CD14-positive monocyte (primary cell): Measurements from ENCODE around the gene MIPEP. TPM values are rescaled to one million over a fixed set of nuclear protein-coding genes. Genes with fewer than 3 reads are reported as not detected.

Source experiments
- DNase-seq, 3 donors: peaks; one replicate each; pipeline ENCODE4 v3.0.0-alpha.2; 2011 to 2022
- H2AFZ ChIP-seq: 2 replicates; pipeline ENCODE4 v1.6.0; 2012; ENCODE audit warnings: mild to moderate bottlenecking, low read depth, low read length, inconsistent platforms; ENCODE audit not compliant: insufficient read depth, poor library complexity, severe bottlenecking
- H3K27ac ChIP-seq, 2 donors: 1 replicate in 1 of 2; 2 replicates in 1 of 2; pipeline ENCODE4 v1.5.1; 2012 to 2013; ENCODE audit warnings: low read length in 2 of 2, control low read depth in 1 of 2, inconsistent platforms in 1 of 2, low read depth in 1 of 2, mild to moderate bottlenecking in 1 of 2
- H3K27me3 ChIP-seq, 2 donors: one replicate each; pipeline versions ENCODE4 v1.6.0 to v1.6.1; 2011 to 2013; ENCODE audit warnings: low read length in 2 of 2; ENCODE audit not compliant: control insufficient read depth in 2 of 2, insufficient read depth in 2 of 2
- H3K36me3 ChIP-seq, 2 donors: replicated peaks in 1 of 2; 1 replicate in 1 of 2; 2 replicates in 1 of 2; pipeline versions ENCODE4 v1.5.1 to v1.6.1; 2012 to 2013; ENCODE audit warnings: low read length in 2 of 2, control low read depth in 1 of 2, inconsistent platforms in 1 of 2, mild to moderate bottlenecking in 1 of 2; ENCODE audit not compliant: insufficient read depth in 2 of 2, control insufficient read depth in 1 of 2
- H3K4me1 ChIP-seq, 2 donors: 1 replicate in 1 of 2; 2 replicates in 1 of 2; pipeline versions ENCODE4 v1.5.1 to v1.6.1; 2012 to 2013; ENCODE audit warnings: low read length in 2 of 2, control low read depth in 1 of 2, inconsistent platforms in 1 of 2, mild to moderate bottlenecking in 1 of 2, moderate library complexity in 1 of 2; ENCODE audit not compliant: insufficient read depth in 2 of 2, control insufficient read depth in 1 of 2
- H3K4me2 ChIP-seq: replicated peaks from 2 replicates; pipeline ENCODE3; 2012; ENCODE audit warnings: low read length, moderate library complexity, mild to moderate bottlenecking; ENCODE audit not compliant: poor library complexity, severe bottlenecking; ENCODE audit errors: extremely low read depth
- H3K4me3 ChIP-seq, 3 experiments: fragments of 200-600 bp in 1 of 3; sonication (generic) in 1 of 3; replicated peaks in 1 of 3; 1 replicate in 2 of 3; 2 replicates in 1 of 3; pipeline ENCODE4 v1.5.1; 2011 to 2013; ENCODE audit warnings: low read length in 3 of 3, mild to moderate bottlenecking in 3 of 3, control low read depth in 2 of 3, low read depth in 2 of 3, inconsistent platforms in 1 of 3, moderate library complexity in 1 of 3
- H3K79me2 ChIP-seq: 2 replicates; pipeline ENCODE4 v1.6.0; 2012; ENCODE audit warnings: mild to moderate bottlenecking, control low read depth, inconsistent platforms, low read length, moderate library complexity; ENCODE audit not compliant: insufficient read depth
- H3K9ac ChIP-seq: 2 replicates; pipeline ENCODE4 v1.6.0; 2017; ENCODE audit warnings: low read length, mild to moderate bottlenecking; ENCODE audit not compliant: insufficient read depth, poor library complexity, severe bottlenecking
- H3K9me3 ChIP-seq, 2 donors: replicated peaks in 1 of 2; 1 replicate in 1 of 2; 2 replicates in 1 of 2; pipeline versions ENCODE4 v1.5.1 to v1.6.1; 2012 to 2013; ENCODE audit warnings: low read length in 2 of 2, control low read depth in 1 of 2; ENCODE audit not compliant: control insufficient read depth in 1 of 2, insufficient read depth in 1 of 2
- H4K20me1 ChIP-seq: 2 replicates; pipeline ENCODE4 v1.6.0; 2012; ENCODE audit warnings: mild to moderate bottlenecking, low read length, control low read depth, moderate library complexity; ENCODE audit not compliant: insufficient read depth
- H3K27ac Mint-ChIP-seq, 7 donors: one replicate each; pipeline ENCODE4 v1.8.0; 2020; ENCODE audit warnings: mild to moderate bottlenecking in 7 of 7, mixed read lengths in 7 of 7, moderate library complexity in 6 of 7, inconsistent platforms in 2 of 7
- H3K27me3 Mint-ChIP-seq, 3 donors: one replicate each; pipeline ENCODE4 v1.8.0; 2021 to 2022; ENCODE audit warnings: low read depth in 3 of 3, mild to moderate bottlenecking in 3 of 3, mixed read lengths in 3 of 3, moderate library complexity in 3 of 3, inconsistent platforms in 1 of 3
- H3K36me3 Mint-ChIP-seq, 2 donors: one replicate each; pipeline ENCODE4 v1.8.0; 2020; ENCODE audit warnings: mixed read lengths in 2 of 2, inconsistent platforms in 1 of 2, mild to moderate bottlenecking in 1 of 2
- H3K4me1 Mint-ChIP-seq: one replicate; pipeline ENCODE4 v1.8.0; 2020; ENCODE audit warnings: mild to moderate bottlenecking, mixed read lengths
- H3K4me3 Mint-ChIP-seq, 2 donors: one replicate each; pipeline ENCODE4 v1.8.0; 2020; ENCODE audit warnings: mild to moderate bottlenecking in 2 of 2, mixed read lengths in 2 of 2, moderate library complexity in 1 of 2
- H3K9me3 Mint-ChIP-seq, 7 donors: one replicate each; pipeline ENCODE4 v1.8.0; 2020 to 2022; ENCODE audit warnings: mixed read lengths in 7 of 7, mild to moderate bottlenecking in 6 of 7, moderate library complexity in 6 of 7, inconsistent platforms in 2 of 7
- CTCF ChIP-seq: fragments of 200-600 bp; IDR thresholded peaks from one replicate; pipeline ENCODE4 v1.8.0; 2022; ENCODE audit warnings: antibody characterized with exemption, mild to moderate bottlenecking
- WGBS: methylation state at CpG from one replicate; pipeline ENCODE4 v1.1.5; 2013; ENCODE audit warnings: missing lambda C conversion rate; ENCODE audit not compliant: insufficient coverage; 5-methylcytosine and 5-hydroxymethylcytosine counted together
- intact Hi-C, 2 donors: fragments of 100-400 bp; cut with micrococcal nuclease; formaldehyde crosslinking; loops; one replicate each; pipeline versions ENCODE4 v1.15.0 to v1.15.1; 2023
- polyA plus RNA-seq, 3 donors: library from polyadenylated mRNA; depleted of rRNA in 1 of 3; unstranded in 2 of 3; stranded (reverse) in 1 of 3; fragments of 300-500 nt in 2 of 3; fragments of >200 nt in 1 of 3; fragmentation: Illumina TruSeq in 2 of 3; gene quantifications; 1 replicate in 2 of 3; 2 replicates in 1 of 3; pipeline ENCODE4 v1.2.3, GENCODE V29; 2012 to 2021

MIPEP gene
- polyA plus RNA-seq, 3 donors = 1.2 to 9.9 (median 7.7) TPM

- DNase-seq = no peak
- H3K27ac Mint-ChIP-seq = no peak overlapping the region
- H3K36me3 ChIP-seq = no peaks in the 10 kb centered on the region
- 63% methylated on average over 3 of the region's 3 CpGs for WGBS
- no peaks in the 10 kb centered on the region for H3K79me2 ChIP-seq
- H3K4me2 ChIP-seq = no peak overlapping the region
- H4K20me1 ChIP-seq = no peaks in the 10 kb centered on the region
- TF ChIP-seq CTCF = no peak
- no peaks in the 10 kb centered on the region for H3K4me1 ChIP-seq
- H3K9me3 Mint-ChIP-seq = no peaks in the 10 kb centered on the region
- no peaks in the 10 kb centered on the region for H3K4me1 Mint-ChIP-seq
- peaks cover 0 to 3% of the 10 kb centered on the region in 2 donors for H3K36me3 Mint-ChIP-seq
- no peak overlapping the region for H2AFZ ChIP-seq
- H3K27me3 ChIP-seq = no peaks in the 10 kb centered on the region
- peaks cover 0 to 2% (median 1%) of the 10 kb centered on the region in 3 donors for H3K27me3 Mint-ChIP-seq
- H3K9ac ChIP-seq = no peak overlapping the region
- no peak overlapping the region for H3K27ac ChIP-seq
- no peak overlapping the region for H3K4me3 ChIP-seq
- no peaks in the 10 kb centered on the region for H3K9me3 ChIP-seq
- no peak overlapping the region for H3K4me3 Mint-ChIP-seq
- intact Hi-C loops = no loop called here
These were observed 77.7 kb downstream of the MIPEP start for GRCh38 chr13:23811366-23812062.

DNA sequence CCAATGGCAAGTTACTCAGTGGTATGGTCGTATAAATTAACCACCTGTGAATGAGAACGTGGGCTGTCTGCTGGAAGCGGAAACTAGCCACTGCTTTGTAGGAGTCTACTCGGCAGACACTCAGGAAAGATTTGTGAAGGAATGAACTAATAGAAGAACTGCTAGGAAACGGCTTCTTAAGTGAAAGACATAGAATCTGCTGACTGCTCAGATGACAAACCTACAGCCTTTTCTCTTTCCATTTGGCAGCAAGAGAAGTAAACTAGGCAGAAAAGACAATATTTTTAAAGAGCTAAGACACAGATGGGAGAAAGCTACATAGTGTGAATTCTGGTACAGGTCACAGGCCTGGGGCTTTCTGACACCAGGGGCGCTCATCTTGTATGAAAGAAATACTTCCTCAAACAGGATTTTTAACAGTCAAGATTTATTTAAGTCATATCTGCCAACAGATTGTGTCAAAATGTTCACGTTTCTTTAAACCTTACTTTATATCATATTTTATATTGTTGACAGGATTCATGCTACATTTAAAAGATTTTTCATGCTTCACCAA is 78.4 kb downstream of the MIPEP start:
- Histone ChIP-seq H3K4me2 (no peak overlapping the region), H3K79me2 (no peaks in the 10 kb centered on the region), H3K36me3 (no peaks in the 10 kb centered on the region), H3K4me1 (no peaks in the 10 kb centered on the region), H3K4me3 (no peak overlapping the region), H2AFZ (no peak overlapping the region), H3K9ac (no peak overlapping the region), H3K27ac (no peak overlapping the region), H3K27me3 (no peaks in the 10 kb centered on the region), H4K20me1 (no peaks in the 10 kb centered on the region), H3K9me3 (no peaks in the 10 kb centered on the region)
- no peak for DNase-seq
- H3K27me3 Mint-ChIP-seq = peaks cover 0 to 2% (median 1%) of the 10 kb centered on the region in 3 donors
- peaks cover 0 to 3% of the 10 kb centered on the region in 2 donors for H3K36me3 Mint-ChIP-seq
- peaks cover 0 to 2% (median 0%) of the 10 kb centered on the region in 7 donors for H3K9me3 Mint-ChIP-seq
- H3K4me1 Mint-ChIP-seq = no peaks in the 10 kb centered on the region
- no peak overlapping the region for H3K4me3 Mint-ChIP-seq
- no peak overlapping the region for H3K27ac Mint-ChIP-seq
- WGBS = 100% methylated on average over 3 of the region's 7 CpGs
- peak; percentile 31 for TF ChIP-seq CTCF
- intact Hi-C loops = no loop called here
